HEK293 (cell line): ENCODE data around the gene UBA1.
A peak's percentile ranks its signal among the peaks of the same experiment; 100 is the strongest.

Source experiments
- CTCF ChIA-PET: fragments of 350-600 bp; formaldehyde crosslinking; extraction: SDS; loops from one replicate; lab custom pipeline; 2021; ENCODE audit warnings: antibody characterized with exemption; lab: Yijun Ruan, JAX
- POLR2A ChIA-PET: fragments of 300-600 bp; formaldehyde crosslinking; extraction: SDS; loops from one replicate; lab custom pipeline; 2020; ENCODE audit warnings: antibody characterized with exemption, inconsistent platforms; lab: Yijun Ruan, JAX
- H3K27ac ChIP-seq: fragments of 200-500 bp; sonication (Bioruptor generic); 2 replicates; pipeline ENCODE4 v1.5.1; 2014; ENCODE audit warnings: low read depth, low read length, control low read depth, inconsistent platforms; ENCODE audit errors: extremely low read depth
- H3K36me3 ChIP-seq, 2 experiments: fragments of 200-500 bp in 1 of 2; sonication (Bioruptor generic) in 1 of 2; 1 replicate in 1 of 2; 2 replicates in 1 of 2; pipeline ENCODE4 v1.5.1; 2014 to 2017; ENCODE audit warnings: inconsistent platforms in 2 of 2, low read length in 2 of 2; ENCODE audit not compliant: control insufficient read depth in 2 of 2, insufficient read depth in 1 of 2
- H3K4me1 ChIP-seq: fragments of 200-500 bp; sonication (Bioruptor generic); 2 replicates; pipeline ENCODE4 v1.5.1; 2014; ENCODE audit warnings: mild to moderate bottlenecking, low read length, inconsistent platforms; ENCODE audit not compliant: control insufficient read depth, insufficient read depth
- H3K4me3 ChIP-seq: 2 replicates; pipeline ENCODE4 v1.5.1; 2011; ENCODE audit warnings: low read depth, mild to moderate bottlenecking, control low read depth, low read length, moderate library complexity
- H3K9me3 ChIP-seq: fragments of 200-500 bp; sonication (Bioruptor generic); 2 replicates; pipeline ENCODE4 v1.5.1; 2014; ENCODE audit warnings: low read depth, low read length, inconsistent platforms; ENCODE audit not compliant: control insufficient read depth, insufficient read depth
- ATF2 ChIP-seq: fragments of 450-650 bp; formaldehyde crosslinking; IDR thresholded peaks from 2 replicates; pipeline ENCODE4 v1.5.1; 2016; ENCODE audit warnings: missing biosample characterization, missing genetic modification characterization, low read depth
- CTCF ChIP-seq: fragments of 450-650 bp; formaldehyde crosslinking; IDR thresholded peaks from 2 replicates; pipeline ENCODE4 v1.5.1; 2016; ENCODE audit warnings: missing biosample characterization, missing genetic modification characterization
- OVOL3 ChIP-seq: fragments of 450-650 bp; formaldehyde crosslinking; IDR thresholded peaks from 2 replicates; pipeline ENCODE4 v1.5.1; 2016; ENCODE audit warnings: missing biosample characterization, missing genetic modification characterization
- SETDB1 ChIP-seq: IDR thresholded peaks from one replicate; pipeline ENCODE4 v1.6.1; 2017; ENCODE audit warnings: mild to moderate bottlenecking, low read length, moderate library complexity, mixed read lengths; ENCODE audit not compliant: insufficient read length
- ZBTB11 ChIP-seq: fragments of 450-650 bp; formaldehyde crosslinking; conservative IDR thresholded peaks from 2 replicates; pipeline ENCODE4 v1.5.1; 2016; ENCODE audit warnings: low read depth, missing biosample characterization, missing genetic modification characterization
- ZBTB20 ChIP-seq: fragments of 450-650 bp; formaldehyde crosslinking; IDR thresholded peaks from 2 replicates; pipeline ENCODE4 v1.5.1; 2016; ENCODE audit warnings: missing biosample characterization, missing genetic modification characterization
- ZFP37 ChIP-seq: fragments of 450-650 bp; formaldehyde crosslinking; IDR thresholded peaks from 2 replicates; pipeline ENCODE4 v1.5.1; 2016; ENCODE audit warnings: missing biosample characterization, missing genetic modification characterization
- ZNF223 ChIP-seq: fragments of 450-650 bp; formaldehyde crosslinking; IDR thresholded peaks from 2 replicates; pipeline ENCODE4 v1.5.1; 2016; ENCODE audit warnings: missing biosample characterization, missing genetic modification characterization
- ZNF423 ChIP-seq: fragments of 450-650 bp; formaldehyde crosslinking; IDR thresholded peaks from 2 replicates; pipeline ENCODE4 v1.5.1; 2016; ENCODE audit warnings: missing biosample characterization, missing genetic modification characterization
- ZNF521 ChIP-seq: fragments of 450-650 bp; formaldehyde crosslinking; IDR thresholded peaks from 2 replicates; pipeline ENCODE4 v1.5.1; 2017; ENCODE audit warnings: missing biosample characterization, mild to moderate bottlenecking, missing genetic modification characterization
- ZNF555 ChIP-seq: fragments of 450-650 bp; formaldehyde crosslinking; conservative IDR thresholded peaks from 2 replicates; pipeline ENCODE4 v1.5.1; 2017; ENCODE audit warnings: missing biosample characterization, mild to moderate bottlenecking, missing genetic modification characterization, inconsistent platforms
- ZNF670 ChIP-seq: fragments of 450-650 bp; formaldehyde crosslinking; IDR thresholded peaks from 2 replicates; pipeline ENCODE4 v1.5.1; 2016; ENCODE audit warnings: missing biosample characterization, missing genetic modification characterization, low read depth
- ZNF837 ChIP-seq: fragments of 450-650 bp; formaldehyde crosslinking; IDR thresholded peaks from 2 replicates; pipeline ENCODE4 v1.5.1; 2016; ENCODE audit warnings: missing biosample characterization, missing genetic modification characterization
- ZXDB ChIP-seq: fragments of 450-650 bp; formaldehyde crosslinking; IDR thresholded peaks from 2 replicates; pipeline ENCODE4 v1.5.1; 2016; ENCODE audit warnings: missing biosample characterization, missing genetic modification characterization

Gene UBA1

GRCh38 chrX:47148946-47149345, 44.7 kb upstream of the UBA1 start:
- POLR2A ChIA-PET, result no interaction called here
- TF ChIP-seq SETDB1, result peak; percentile 15
- TF ChIP-seq ZNF521 (tag by site-specific recombination), result no peak

GRCh38 chrX:47151435-47151834, 42.2 kb upstream of the UBA1 start:
- no peak overlapping the region for H3K27ac ChIP-seq
- TF ChIP-seq ZXDB (tag by site-specific recombination) (no peak), ZFP37 (no peak), OVOL3 (tag by site-specific recombination) (no peak), ZNF670 (no peak), ZBTB20 (tag by site-specific recombination) (no peak), ZNF423 (tag by site-specific recombination) (no peak), ZNF555 (tag by site-specific recombination) (no peak), CTCF (tag by site-specific recombination) (no peak), ATF2 (tag by site-specific recombination) (no peak), ZNF837 (no peak), SETDB1 (no peak), ZBTB11 (tag by site-specific recombination) (no peak), ZNF223 (no peak)
- TF ChIP-seq, all 188 proteins: peak for 0
- Histone ChIP-seq H3K36me3 (peaks cover 22 to 49% of the 10 kb centered on the region in 2 experiments), H3K4me3 (no peak overlapping the region), H3K9me3 (no peaks in the 10 kb centered on the region), H3K4me1 (peaks cover 3% of the 10 kb centered on the region; the same call in 1 of the 2 replicates)
- ChIA-PET POLR2A (no interaction called here), CTCF (interaction anchor here (0.6 to 1.3 kb wide), 2 partner anchors 390 to 652 kb away, joined by 3 to 4 read pairs; no protein-coding TSS in a partner anchor)

More at GRCh38 chrX:47148946-47149345, 44.7 kb upstream of the UBA1 start:
- CTCF ChIA-PET, result no interaction called here
- Histone ChIP-seq H3K4me3 (no peak overlapping the region), H3K9me3 (no peaks in the 10 kb centered on the region), H3K27ac (no peak overlapping the region), H3K36me3 (peaks cover 12 to 36% of the 10 kb centered on the region in 2 experiments), H3K4me1 (peaks cover 3% of the 10 kb centered on the region; the same call in 1 of the 2 replicates)
